DOHH2 (cell line): Measurements from ENCODE around the gene APOBEC3A.

Experiments
- H3F3A ChIP-seq: fragments of 200-600 bp; sonication (generic), shearing (Covaris generic); 2 replicates; pipeline ENCODE4 v1.6.0; 2016; ENCODE audit warnings: antibody characterized with exemption, mild to moderate bottlenecking; ENCODE audit not compliant: control insufficient read depth, insufficient read depth
- H3K27ac ChIP-seq: fragments of 200-600 bp; sonication (generic); 2 replicates; pipeline ENCODE4 v1.5.1; 2014; ENCODE audit warnings: low read depth, mild to moderate bottlenecking, low read length, moderate library complexity
- H3K27me3 ChIP-seq: fragments of 200-600 bp; sonication (generic); 2 replicates; pipeline ENCODE4 v1.6.1; 2014; ENCODE audit warnings: mild to moderate bottlenecking, low read length, mixed read lengths; ENCODE audit not compliant: control insufficient read depth
- H3K36me3 ChIP-seq: fragments of 200-600 bp; sonication (generic); 2 replicates; pipeline ENCODE4 v1.6.1; 2014; ENCODE audit warnings: mild to moderate bottlenecking, low read length, moderate library complexity, mixed read lengths; ENCODE audit not compliant: control insufficient read depth
- H3K4me1 ChIP-seq: fragments of 200-600 bp; sonication (generic); 2 replicates; pipeline ENCODE4 v1.6.1; 2014; ENCODE audit warnings: mild to moderate bottlenecking, low read length, mixed read lengths; ENCODE audit not compliant: control insufficient read depth
- H3K4me2 ChIP-seq: fragments of 200-600 bp; sonication (generic); 2 replicates; pipeline ENCODE4 v1.6.0; 2014; ENCODE audit warnings: mild to moderate bottlenecking, low read length, moderate library complexity
- H3K4me3 ChIP-seq: fragments of 200-600 bp; sonication (generic); 2 replicates; pipeline ENCODE4 v1.5.1; 2014; ENCODE audit warnings: mild to moderate bottlenecking, low read length, mixed read lengths
- H3K79me2 ChIP-seq: fragments of 200-600 bp; sonication (generic); 2 replicates; pipeline ENCODE4 v1.6.1; 2014; ENCODE audit warnings: mild to moderate bottlenecking, low read length, mixed read lengths; ENCODE audit not compliant: control insufficient read depth
- H3K9me2 ChIP-seq: fragments of 200-600 bp; sonication (generic); replicated peaks from 2 replicates; pipeline ENCODE4 v1.6.1; 2014; ENCODE audit warnings: mild to moderate bottlenecking, low read length, mixed read lengths; ENCODE audit not compliant: control insufficient read depth
- H3K9me3 ChIP-seq: fragments of 200-600 bp; sonication (generic); 2 replicates; pipeline ENCODE4 v1.6.1; 2014; ENCODE audit warnings: antibody characterized with exemption, low read length, mixed read lengths; ENCODE audit not compliant: control insufficient read depth, insufficient read depth
- H4K20me1 ChIP-seq: fragments of 200-600 bp; sonication (generic); 2 replicates; pipeline ENCODE4 v1.6.0; 2014; ENCODE audit warnings: low read depth, mild to moderate bottlenecking, antibody characterized with exemption, low read length, moderate library complexity; ENCODE audit not compliant: control insufficient read depth, insufficient read depth
- EZH2phosphoT487 ChIP-seq: fragments of 200-600 bp; sonication (generic); IDR thresholded peaks from 2 replicates; pipeline ENCODE4 v1.6.1; 2017; ENCODE audit warnings: borderline replicate concordance, mild to moderate bottlenecking, antibody characterized with exemption, low read length, moderate library complexity, mixed read lengths
- TF ChIP-seq, protein P1 (sequence below): fragments of 200-600 bp; sonication (generic); IDR thresholded peaks from one replicate; pipeline ENCODE4 v1.5.1; 2014; ENCODE audit warnings: antibody characterized with exemption, mild to moderate bottlenecking, low read depth, low read length; ENCODE audit not compliant: poor library complexity, severe bottlenecking

APOBEC3A gene

DNA sequence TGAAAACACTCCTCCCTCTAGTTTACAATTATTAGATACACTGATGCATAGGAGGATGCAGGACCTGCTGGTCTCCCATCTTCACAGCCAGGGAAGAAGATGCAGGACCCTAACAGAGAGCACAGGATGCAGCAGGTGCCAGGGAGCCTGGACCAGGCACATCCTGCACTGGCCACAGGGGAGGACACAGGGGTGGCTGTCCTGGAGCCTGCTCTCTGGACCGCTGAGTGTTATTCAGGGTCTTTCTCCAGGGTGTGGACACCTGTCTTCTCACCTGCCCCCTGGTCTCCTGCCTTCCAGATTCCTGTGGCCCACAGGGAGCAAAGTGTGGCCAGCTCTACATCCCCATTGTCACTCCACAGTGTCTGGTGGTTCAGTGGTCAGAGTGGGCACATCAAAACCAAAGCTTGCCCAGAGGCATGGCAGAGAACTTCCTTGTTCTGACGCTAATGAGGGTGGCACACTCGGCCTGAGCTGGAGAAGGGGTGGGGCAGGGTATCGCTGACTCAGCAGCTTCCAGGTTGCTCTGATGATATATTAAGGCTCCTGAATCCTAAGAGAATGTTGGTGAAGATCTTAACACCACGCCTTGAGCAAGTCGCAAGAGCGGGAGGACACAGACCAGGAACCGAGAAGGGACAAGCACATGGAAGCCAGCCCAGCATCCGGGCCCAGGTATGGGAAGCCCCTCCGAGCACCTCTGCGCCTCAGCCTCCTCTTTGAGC lies at the start of gene APOBEC3A:
Gene APOBEC3A, plus strand, starts transcription at position 564 of the 725 bp plus-strand sequence. Its CDS starts 83 bp downstream, at position 647.
- Histone ChIP-seq H3K27me3 (peaks cover 4% of the 10 kb centered on the region; the same call in 1 of the 2 replicates), H3K79me2 (no peaks in the 10 kb centered on the region), H3K4me1 (no peaks in the 10 kb centered on the region), H3K4me2 (no peak within 1 kb of the TSS), H3K9me2 (no peaks in the 10 kb centered on the region), H3K27ac (no peak within 1 kb of the TSS), H3K4me3 (no peak within 1 kb of the TSS), H3K9me3 (no peaks in the 10 kb centered on the region), H3F3A (no peaks in the 10 kb centered on the region), H4K20me1 (no peaks in the 10 kb centered on the region), H3K36me3 (no peaks in the 10 kb centered on the region)
- TF ChIP-seq EZH2phosphoT487, result no peak
- TF ChIP-seq, protein P1, sequence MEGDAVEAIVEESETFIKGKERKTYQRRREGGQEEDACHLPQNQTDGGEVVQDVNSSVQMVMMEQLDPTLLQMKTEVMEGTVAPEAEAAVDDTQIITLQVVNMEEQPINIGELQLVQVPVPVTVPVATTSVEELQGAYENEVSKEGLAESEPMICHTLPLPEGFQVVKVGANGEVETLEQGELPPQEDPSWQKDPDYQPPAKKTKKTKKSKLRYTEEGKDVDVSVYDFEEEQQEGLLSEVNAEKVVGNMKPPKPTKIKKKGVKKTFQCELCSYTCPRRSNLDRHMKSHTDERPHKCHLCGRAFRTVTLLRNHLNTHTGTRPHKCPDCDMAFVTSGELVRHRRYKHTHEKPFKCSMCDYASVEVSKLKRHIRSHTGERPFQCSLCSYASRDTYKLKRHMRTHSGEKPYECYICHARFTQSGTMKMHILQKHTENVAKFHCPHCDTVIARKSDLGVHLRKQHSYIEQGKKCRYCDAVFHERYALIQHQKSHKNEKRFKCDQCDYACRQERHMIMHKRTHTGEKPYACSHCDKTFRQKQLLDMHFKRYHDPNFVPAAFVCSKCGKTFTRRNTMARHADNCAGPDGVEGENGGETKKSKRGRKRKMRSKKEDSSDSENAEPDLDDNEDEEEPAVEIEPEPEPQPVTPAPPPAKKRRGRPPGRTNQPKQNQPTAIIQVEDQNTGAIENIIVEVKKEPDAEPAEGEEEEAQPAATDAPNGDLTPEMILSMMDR, result no peak

DNA sequence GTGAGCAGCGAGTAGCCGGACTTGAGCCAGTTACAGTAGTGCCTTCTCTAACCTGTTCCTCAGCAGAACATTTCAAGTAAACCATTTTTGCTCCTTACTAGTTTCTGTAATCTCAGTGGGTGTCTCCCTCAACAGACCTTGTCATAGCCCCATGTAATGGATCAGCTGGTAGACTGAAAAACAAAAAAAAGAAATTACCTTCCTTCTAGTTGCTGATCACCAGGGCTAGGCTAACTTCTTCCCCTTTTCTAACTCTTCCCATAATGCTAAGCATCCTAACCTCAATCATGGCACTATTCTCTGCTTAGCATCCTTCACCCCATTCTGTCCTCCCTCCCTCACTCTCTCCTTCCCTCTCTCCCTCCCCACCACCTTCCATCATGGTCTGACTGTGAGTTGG lies 49.6 kb upstream of the APOBEC3A start:
- Histone ChIP-seq H3K79me2 (no peaks in the 10 kb centered on the region), H3K9me2 (no peaks in the 10 kb centered on the region), H3K27ac (no peak overlapping the region), H3K36me3 (no peaks in the 10 kb centered on the region), H4K20me1 (no peaks in the 10 kb centered on the region), H3K27me3 (peaks cover 6% of the 10 kb centered on the region), H3K4me3 (no peak overlapping the region), H3K9me3 (peaks cover 8% of the 10 kb centered on the region; the same call in 1 of the 2 replicates), H3K4me2 (no peak overlapping the region), H3F3A (0 out of 2 replicates have a peak, but pooled peaks cover under 1% of the 10 kb centered on the region), H3K4me1 (no peaks in the 10 kb centered on the region)
- TF ChIP-seq EZH2phosphoT487, result no peak
- TF ChIP-seq, protein P1, result no peak

DNA sequence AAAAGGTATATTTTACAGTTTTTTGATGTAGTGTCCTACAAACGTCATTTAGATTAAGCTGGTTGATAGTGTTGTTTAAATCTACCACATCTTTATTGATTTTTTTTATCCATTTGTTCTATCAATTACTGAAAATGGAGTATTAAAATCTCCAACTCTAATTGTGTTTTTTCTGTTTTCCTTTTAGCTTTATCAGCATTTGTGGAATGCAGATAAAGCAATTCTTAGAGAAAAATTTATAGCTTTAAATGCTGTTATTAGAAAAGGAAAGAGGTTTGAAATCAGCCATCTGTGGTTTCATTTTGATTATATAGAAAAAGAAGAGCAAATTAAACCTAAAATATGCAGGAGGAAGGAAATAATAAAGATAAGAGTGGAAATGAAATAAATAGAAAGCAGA lies 46.0 kb upstream of the APOBEC3A start:
- no peak overlapping the region for H3K4me3 ChIP-seq
- no peak overlapping the region for H3K4me2 ChIP-seq
- no peaks in the 10 kb centered on the region for H3K4me1 ChIP-seq
- no peaks in the 10 kb centered on the region for H3F3A ChIP-seq
- no peaks in the 10 kb centered on the region for H3K79me2 ChIP-seq
- H4K20me1 ChIP-seq, result no peaks in the 10 kb centered on the region
- no peak overlapping the region for H3K27ac ChIP-seq
- TF ChIP-seq, protein P1, result no peak
- TF ChIP-seq EZH2phosphoT487, result no peak
- no peaks in the 10 kb centered on the region for H3K9me3 ChIP-seq
- H3K36me3 ChIP-seq, result no peaks in the 10 kb centered on the region
- H3K9me2 ChIP-seq, result no peaks in the 10 kb centered on the region
- H3K27me3 ChIP-seq, result peaks cover 6% of the 10 kb centered on the region
